ENCODE measurements around the gene ASB8.

ASB8 gene

DNA sequence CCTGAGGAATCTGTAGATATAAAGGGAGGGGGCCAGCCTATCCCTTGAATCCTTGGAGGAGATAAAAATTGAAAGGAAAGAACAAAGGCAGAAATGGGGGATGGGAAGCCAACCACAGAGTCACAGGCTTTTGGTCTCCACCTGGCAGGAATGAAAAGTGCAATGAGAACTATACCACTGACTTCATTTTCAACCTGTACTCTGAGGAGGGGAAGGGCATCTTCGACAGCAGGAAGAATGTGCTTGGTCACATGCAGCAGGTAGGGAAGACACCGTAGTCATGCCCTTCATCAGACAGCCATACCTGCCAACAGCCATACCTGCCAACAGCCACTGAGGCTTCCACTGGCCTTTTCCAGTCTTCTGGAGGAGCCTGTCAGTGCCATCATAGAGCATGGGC is 13.4 kb downstream of the ASB8 start:
- no peak for TF ChIP-seq TAF1 (IDR thresholded peaks at IDR 0.05; ENCODE audit: low read depth)

DNA sequence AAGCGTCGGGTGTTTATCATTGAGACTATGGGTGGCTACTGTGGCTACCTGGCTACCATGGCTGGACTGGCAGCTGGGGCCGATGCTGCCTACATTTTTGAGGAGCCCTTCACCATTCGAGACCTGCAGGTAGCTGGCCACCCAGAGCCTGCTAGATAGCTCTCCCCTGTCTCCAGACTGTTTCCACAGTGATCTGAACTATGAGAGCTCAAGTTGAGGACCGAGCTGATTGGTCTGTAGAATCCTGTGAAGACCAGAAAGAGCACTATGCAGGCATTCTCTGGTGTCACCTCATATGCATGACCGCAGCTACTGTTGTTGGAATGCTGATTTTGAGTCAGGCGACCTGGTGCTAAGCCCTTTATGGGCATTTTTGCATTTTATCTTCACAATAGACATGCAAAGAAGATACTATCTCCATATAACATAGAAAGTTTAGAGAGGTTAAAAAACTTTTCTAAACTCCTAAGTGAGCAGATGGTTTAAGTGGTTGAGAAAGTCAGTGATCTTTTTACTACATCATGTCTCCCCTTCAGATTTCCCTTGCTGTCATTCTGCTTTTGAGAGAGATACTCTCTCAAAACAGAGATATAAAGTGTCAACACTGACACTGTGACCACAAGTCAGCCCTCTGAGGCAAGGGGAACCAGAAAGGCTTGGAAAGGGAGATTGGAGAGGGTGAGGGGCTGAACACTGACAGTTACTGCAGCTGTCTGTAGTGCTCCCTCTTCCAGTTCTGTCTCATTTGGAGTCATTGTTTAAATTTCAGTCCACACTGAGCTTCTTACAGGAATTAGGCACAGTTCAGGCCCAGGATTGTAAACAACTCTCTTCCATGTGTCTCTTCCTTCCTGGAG is 14.3 kb downstream of the ASB8 start:
- TF ChIP-seq CEBPB (IDR thresholded peaks at IDR 0.05), result no peak
- no peak for TF ChIP-seq EGR1 (IDR thresholded peaks at IDR 0.05)
- TF ChIP-seq TEAD4 (IDR thresholded peaks at IDR 0.05), result no peak
- TF ChIP-seq EP300 (IDR thresholded peaks at IDR 0.05; ENCODE audit: borderline replicate concordance), result no peak
- TF ChIP-seq YY1 (IDR thresholded peaks at IDR 0.05; ENCODE audit: low read depth), result no peak
- no peak for TF ChIP-seq ZBTB7A (IDR thresholded peaks at IDR 0.05; ENCODE audit: low read depth)
- TF ChIP-seq, protein P1, sequence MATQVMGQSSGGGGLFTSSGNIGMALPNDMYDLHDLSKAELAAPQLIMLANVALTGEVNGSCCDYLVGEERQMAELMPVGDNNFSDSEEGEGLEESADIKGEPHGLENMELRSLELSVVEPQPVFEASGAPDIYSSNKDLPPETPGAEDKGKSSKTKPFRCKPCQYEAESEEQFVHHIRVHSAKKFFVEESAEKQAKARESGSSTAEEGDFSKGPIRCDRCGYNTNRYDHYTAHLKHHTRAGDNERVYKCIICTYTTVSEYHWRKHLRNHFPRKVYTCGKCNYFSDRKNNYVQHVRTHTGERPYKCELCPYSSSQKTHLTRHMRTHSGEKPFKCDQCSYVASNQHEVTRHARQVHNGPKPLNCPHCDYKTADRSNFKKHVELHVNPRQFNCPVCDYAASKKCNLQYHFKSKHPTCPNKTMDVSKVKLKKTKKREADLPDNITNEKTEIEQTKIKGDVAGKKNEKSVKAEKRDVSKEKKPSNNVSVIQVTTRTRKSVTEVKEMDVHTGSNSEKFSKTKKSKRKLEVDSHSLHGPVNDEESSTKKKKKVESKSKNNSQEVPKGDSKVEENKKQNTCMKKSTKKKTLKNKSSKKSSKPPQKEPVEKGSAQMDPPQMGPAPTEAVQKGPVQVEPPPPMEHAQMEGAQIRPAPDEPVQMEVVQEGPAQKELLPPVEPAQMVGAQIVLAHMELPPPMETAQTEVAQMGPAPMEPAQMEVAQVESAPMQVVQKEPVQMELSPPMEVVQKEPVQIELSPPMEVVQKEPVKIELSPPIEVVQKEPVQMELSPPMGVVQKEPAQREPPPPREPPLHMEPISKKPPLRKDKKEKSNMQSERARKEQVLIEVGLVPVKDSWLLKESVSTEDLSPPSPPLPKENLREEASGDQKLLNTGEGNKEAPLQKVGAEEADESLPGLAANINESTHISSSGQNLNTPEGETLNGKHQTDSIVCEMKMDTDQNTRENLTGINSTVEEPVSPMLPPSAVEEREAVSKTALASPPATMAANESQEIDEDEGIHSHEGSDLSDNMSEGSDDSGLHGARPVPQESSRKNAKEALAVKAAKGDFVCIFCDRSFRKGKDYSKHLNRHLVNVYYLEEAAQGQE (IDR thresholded peaks at IDR 0.05; ENCODE audit: low read depth), result no peak
- TF ChIP-seq FOXM1 (IDR thresholded peaks at IDR 0.05; ENCODE audit: borderline replicate concordance, low read depth), result no peak

DNA sequence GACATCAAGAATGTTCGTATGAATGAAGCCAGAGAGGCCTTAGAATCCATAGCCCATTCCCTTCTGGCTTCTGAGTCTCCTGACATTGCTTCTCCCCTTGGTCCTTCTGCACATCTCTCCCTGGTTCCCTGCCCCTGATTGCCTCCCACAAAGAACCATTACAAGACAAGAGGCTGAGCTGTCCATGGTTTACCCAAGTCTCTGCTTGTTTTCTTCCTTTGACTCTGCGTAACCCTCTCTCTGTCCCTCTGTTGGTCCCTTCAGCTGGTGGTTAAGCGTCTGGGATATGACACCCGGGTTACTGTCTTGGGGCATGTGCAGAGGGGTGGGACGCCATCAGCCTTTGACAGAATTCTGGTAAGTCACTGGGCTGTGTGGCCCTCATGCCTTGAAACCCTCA is 22.3 kb downstream of the ASB8 start:
- no peak for TF ChIP-seq CEBPB (IDR thresholded peaks at IDR 0.05)
- TF ChIP-seq, protein P2, sequence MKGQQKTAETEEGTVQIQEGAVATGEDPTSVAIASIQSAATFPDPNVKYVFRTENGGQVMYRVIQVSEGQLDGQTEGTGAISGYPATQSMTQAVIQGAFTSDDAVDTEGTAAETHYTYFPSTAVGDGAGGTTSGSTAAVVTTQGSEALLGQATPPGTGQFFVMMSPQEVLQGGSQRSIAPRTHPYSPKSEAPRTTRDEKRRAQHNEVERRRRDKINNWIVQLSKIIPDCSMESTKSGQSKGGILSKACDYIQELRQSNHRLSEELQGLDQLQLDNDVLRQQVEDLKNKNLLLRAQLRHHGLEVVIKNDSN (IDR thresholded peaks at IDR 0.05), result no peak
- TF ChIP-seq ZBTB7A (IDR thresholded peaks at IDR 0.05; ENCODE audit: low read depth), result no peak
- TF ChIP-seq EGR1 (IDR thresholded peaks at IDR 0.05), result no peak
- TF ChIP-seq RAD21 (IDR thresholded peaks at IDR 0.05; ENCODE audit: low read depth), result no peak
- no peak for TF ChIP-seq CREB1 (IDR thresholded peaks at IDR 0.05; ENCODE audit: low read depth)
- no peak for TF ChIP-seq EP300 (IDR thresholded peaks at IDR 0.05; ENCODE audit: borderline replicate concordance)
- TF ChIP-seq TEAD4 (IDR thresholded peaks at IDR 0.05), result no peak
- TF ChIP-seq, protein P1 (IDR thresholded peaks at IDR 0.05; ENCODE audit: low read depth), result no peak
- no peak for TF ChIP-seq FOXM1 (IDR thresholded peaks at IDR 0.05; ENCODE audit: borderline replicate concordance, low read depth)

DNA sequence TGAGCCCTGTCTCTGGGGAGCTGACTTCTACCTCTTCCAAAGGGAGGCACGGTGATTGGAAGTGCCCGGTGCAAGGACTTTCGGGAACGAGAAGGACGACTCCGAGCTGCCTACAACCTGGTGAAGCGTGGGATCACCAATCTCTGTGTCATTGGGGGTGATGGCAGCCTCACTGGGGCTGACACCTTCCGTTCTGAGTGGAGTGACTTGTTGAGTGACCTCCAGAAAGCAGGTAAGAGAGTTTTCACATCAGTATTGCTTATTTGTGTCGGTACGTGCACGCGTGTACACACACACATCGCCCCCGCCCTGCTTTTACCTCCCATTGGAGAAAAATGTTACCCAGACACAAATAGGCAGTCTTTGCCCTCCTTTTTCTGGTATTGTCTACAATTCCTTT is 24.5 kb downstream of the ASB8 start:
- TF ChIP-seq YY1 (IDR thresholded peaks at IDR 0.05; ENCODE audit: low read depth) (no peak), TCF12 (IDR thresholded peaks at IDR 0.05; ENCODE audit: low read depth) (no peak), TEAD4 (IDR thresholded peaks at IDR 0.05) (no peak), NFIC (IDR thresholded peaks at IDR 0.05) (no peak), EP300 (IDR thresholded peaks at IDR 0.05; ENCODE audit: borderline replicate concordance) (no peak), CREB1 (IDR thresholded peaks at IDR 0.05; ENCODE audit: low read depth) (no peak), TAF1 (IDR thresholded peaks at IDR 0.05; ENCODE audit: low read depth) (no peak), ZBTB7A (IDR thresholded peaks at IDR 0.05; ENCODE audit: low read depth) (no peak), CEBPB (IDR thresholded peaks at IDR 0.05) (no peak), RAD21 (IDR thresholded peaks at IDR 0.05; ENCODE audit: low read depth) (no peak), FOXM1 (IDR thresholded peaks at IDR 0.05; ENCODE audit: borderline replicate concordance, low read depth) (no peak)
- TF ChIP-seq, protein P1 (IDR thresholded peaks at IDR 0.05; ENCODE audit: low read depth), result no peak
- TF ChIP-seq, protein P2 (IDR thresholded peaks at IDR 0.05), result no peak
- TF ChIP-seq, protein P3, sequence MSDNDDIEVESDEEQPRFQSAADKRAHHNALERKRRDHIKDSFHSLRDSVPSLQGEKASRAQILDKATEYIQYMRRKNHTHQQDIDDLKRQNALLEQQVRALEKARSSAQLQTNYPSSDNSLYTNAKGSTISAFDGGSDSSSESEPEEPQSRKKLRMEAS (IDR thresholded peaks at IDR 0.05), result no peak

DNA sequence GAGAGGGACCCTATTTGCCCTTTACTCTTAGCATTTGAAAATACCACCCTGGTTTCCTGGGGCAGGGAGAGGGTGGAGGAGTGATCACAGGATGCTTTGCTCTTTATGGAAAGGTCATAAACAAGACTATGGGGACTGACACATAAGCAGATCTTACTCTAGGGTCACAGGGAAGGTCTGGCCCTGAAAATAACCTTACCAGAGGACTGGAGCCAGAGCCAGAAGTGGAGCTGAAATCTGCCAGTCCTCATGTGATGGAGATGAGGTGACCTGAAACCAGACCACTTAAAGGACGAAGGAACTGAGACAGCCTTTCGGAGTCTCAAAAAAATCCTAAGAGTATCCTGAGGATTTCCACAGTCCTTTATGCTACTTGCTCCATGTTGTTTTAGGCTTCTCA is 25.8 kb downstream of the ASB8 start:
- TF ChIP-seq, protein P2 (IDR thresholded peaks at IDR 0.05), result no peak
- TF ChIP-seq, protein P1 (IDR thresholded peaks at IDR 0.05; ENCODE audit: low read depth), result no peak
- TF ChIP-seq CEBPB (IDR thresholded peaks at IDR 0.05) (no peak), RAD21 (IDR thresholded peaks at IDR 0.05; ENCODE audit: low read depth) (no peak), CREB1 (IDR thresholded peaks at IDR 0.05; ENCODE audit: low read depth) (no peak), TEAD4 (IDR thresholded peaks at IDR 0.05) (no peak), EGR1 (IDR thresholded peaks at IDR 0.05) (no peak), YY1 (IDR thresholded peaks at IDR 0.05; ENCODE audit: low read depth) (no peak), TCF12 (IDR thresholded peaks at IDR 0.05; ENCODE audit: low read depth) (no peak), NFIC (IDR thresholded peaks at IDR 0.05) (no peak), TAF1 (IDR thresholded peaks at IDR 0.05; ENCODE audit: low read depth) (no peak), EP300 (IDR thresholded peaks at IDR 0.05; ENCODE audit: borderline replicate concordance) (no peak), ZBTB7A (IDR thresholded peaks at IDR 0.05; ENCODE audit: low read depth) (no peak)
- TF ChIP-seq, protein P3 (IDR thresholded peaks at IDR 0.05), result no peak

All from Ishikawa (cell line).